ENCODE results near the gene RAB6B. TPM values are rescaled to one million over a fixed set of nuclear protein-coding genes. Genes with fewer than 3 reads are reported as not detected.

The RAB6B gene
- under 1 TPM; 0.23 to 0.51 TPM for total RNA-seq

DNA sequence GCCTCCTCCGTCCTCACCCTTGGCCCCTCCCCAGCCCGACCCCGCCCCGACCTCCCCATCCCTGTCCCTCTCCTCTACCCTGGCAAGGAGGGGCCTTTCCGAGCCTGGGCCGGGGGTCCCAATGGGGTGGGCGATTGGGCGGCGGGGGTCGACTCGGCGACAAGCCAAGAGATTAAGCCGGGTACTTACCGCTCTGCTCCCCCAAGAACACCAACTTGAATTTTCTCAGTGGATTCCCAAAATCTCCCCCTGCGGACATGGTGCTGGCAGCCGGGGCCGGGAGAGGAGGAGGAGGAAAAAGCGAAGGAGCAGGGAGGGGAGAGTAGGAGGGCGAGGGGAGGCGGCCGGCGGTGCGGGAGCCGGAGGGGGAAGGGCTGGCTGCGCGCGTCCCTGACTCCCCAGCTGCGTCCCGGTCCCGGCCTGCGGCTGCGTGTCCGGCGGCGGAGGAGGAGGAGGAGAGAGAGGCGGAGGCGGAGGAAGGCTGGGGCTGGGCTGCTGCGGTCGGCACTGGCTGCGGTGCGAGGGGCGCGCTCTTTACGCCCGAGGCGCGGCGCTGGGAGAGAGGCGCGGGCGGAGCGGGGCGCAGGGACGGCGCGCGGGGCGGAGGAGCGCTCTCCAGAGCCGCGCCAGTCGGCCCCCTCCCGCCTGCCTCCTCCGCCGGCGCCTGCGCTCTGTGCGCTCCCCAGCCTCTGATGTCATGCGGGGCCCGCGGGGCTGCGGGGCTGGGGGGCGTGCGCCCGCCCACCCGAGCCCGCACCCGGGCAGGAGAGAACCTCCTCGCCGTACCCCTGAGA, at the start of gene RAB6B:
TSS of gene RAB6B (minus strand) at position 675 of the 794 bp plus-strand sequence. CDS start at position 259, 416 bp downstream.
- Mint-ChIP-seq H3K27me3 (peaks cover 41% of the 10 kb centered on the region), H3K4me3 (peak within 1 kb of the TSS; percentile 56), H3K9me3 (ENCODE audit: low read depth) (no peaks in the 10 kb centered on the region), H3K36me3 (ENCODE audit: low read depth) (no peaks in the 10 kb centered on the region), H3K27ac (no peak within 1 kb of the TSS), H3K4me1 (peaks cover 2% of the 10 kb centered on the region)
- ChIA-PET CTCF (no interaction called here), POLR2A (no interaction called here)
- DNase-seq (peak; percentile 41), ATAC-seq (peak; percentile 90)
- intact Hi-C loops (cut with DNase I, micrococcal nuclease), result no loop called here

DNA sequence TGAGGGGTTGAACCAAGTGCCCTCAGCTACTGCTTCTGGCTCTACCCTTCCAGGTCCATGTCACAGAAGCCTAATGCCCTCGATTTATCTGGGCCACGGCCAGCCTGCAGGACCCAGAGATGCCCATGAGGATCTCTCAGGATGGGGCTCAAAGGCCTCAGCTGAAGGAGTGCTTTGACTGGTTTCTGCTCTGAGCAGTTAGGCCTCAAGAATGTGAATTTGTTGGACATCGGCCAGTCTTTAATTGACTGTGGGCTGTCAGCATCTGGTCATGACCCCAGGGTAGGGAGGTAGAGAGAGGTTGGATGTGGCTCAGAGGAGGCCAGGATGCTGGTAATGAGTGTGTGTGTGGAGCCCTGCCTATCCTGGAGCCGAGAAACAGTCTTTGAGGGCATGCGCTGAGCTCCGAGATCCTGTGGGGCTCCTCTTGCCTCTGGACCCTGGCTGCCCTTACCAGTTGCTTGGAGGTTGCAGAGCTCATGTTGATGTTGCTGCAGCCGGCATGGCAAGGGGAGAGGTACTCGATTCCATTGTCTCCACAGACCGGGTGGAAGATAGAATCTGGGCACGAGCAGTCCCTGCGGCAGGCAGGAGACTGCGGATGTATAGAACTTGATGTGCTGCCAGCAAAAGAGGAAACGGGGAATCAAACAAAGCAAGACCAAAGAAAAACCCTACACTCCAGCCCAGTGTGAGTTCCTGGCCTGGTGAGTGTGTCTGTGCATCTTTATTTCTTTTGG, 49.1 kb upstream of the RAB6B start:
- intact Hi-C loops (cut with DNase I, micrococcal nuclease), result no loop called here

DNA sequence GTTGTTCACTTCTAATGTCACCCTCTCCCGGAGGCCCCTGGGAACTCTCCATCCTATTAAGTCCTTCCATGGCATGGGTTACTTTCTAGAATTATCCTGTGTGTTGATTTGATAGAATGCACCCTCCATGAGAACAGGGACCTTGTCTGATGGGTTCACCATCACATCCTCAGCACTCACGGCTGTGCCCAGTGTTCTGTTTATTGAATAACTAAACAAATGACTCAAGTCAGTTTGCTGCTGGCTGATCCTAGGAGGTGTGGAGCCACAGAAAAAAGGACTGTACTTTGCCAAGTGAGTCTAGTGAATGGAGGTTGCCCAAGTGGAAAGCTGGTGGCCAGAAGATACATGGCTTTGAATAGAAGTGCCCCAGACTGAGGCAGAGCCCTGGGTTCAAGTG, 48.5 kb upstream of the RAB6B start:
- H3K36me3 Mint-ChIP-seq (ENCODE audit: low read depth), result no peaks in the 10 kb centered on the region
- POLR2A ChIA-PET, result no interaction called here
- CTCF ChIA-PET, result no interaction called here

More for the DNA sequence above, 49.1 kb upstream of the RAB6B start:
- Mint-ChIP-seq H3K9me3 (ENCODE audit: low read depth) (no peaks in the 10 kb centered on the region), H3K36me3 (ENCODE audit: low read depth) (no peaks in the 10 kb centered on the region), H3K4me3 (no peak overlapping the region), H3K4me1 (peaks cover 13% of the 10 kb centered on the region), H3K27ac (no peak overlapping the region), H3K27me3 (peaks cover 4% of the 10 kb centered on the region)
- ChIA-PET POLR2A (no interaction called here), CTCF (no interaction called here)
- DNase-seq, result no peak
- no peak for ATAC-seq

DNA sequence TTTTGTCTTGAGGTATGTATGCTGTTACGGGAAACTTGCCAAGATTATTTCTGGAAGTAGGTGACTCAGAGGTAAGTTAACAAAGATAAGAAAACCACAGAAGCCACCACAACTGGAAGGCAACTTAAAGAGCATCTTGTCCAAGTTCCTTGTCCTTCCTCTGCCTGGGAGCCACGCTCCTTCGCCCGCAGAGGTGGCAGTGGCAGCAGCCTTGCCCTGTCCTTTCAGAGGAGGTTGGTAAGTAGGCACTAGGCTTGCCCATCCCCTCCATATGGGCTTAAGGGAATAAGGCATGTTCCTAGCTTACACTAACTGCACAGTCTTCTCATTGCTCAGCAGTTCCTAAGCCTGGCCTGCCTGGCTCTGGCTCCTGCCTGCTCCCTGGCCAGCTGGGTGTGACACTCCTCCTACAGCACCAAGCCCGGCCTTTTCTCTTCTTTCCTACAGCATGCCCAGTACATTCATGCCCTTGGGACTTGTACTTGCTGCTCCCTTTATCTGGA, 48.0 kb upstream of the RAB6B start:
- DNase-seq, result no peak
- Mint-ChIP-seq H3K4me1 (peaks cover 13% of the 10 kb centered on the region), H3K36me3 (ENCODE audit: low read depth) (no peaks in the 10 kb centered on the region), H3K27me3 (peaks cover 4% of the 10 kb centered on the region), H3K4me3 (no peak overlapping the region), H3K27ac (no peak overlapping the region), H3K9me3 (ENCODE audit: low read depth) (no peaks in the 10 kb centered on the region)
- no peak for ATAC-seq
- POLR2A ChIA-PET, result no interaction called here
- intact Hi-C loops (cut with DNase I, micrococcal nuclease), result no loop called here
- CTCF ChIA-PET, result no interaction called here

More for the DNA sequence above, 48.5 kb upstream of the RAB6B start:
- ATAC-seq (no peak), DNase-seq (no peak)
- Mint-ChIP-seq H3K9me3 (ENCODE audit: low read depth) (no peaks in the 10 kb centered on the region), H3K4me1 (peaks cover 13% of the 10 kb centered on the region), H3K27ac (no peak overlapping the region), H3K4me3 (no peak overlapping the region), H3K27me3 (peaks cover 4% of the 10 kb centered on the region)
- intact Hi-C loops (cut with DNase I, micrococcal nuclease), result no loop called here

DNA sequence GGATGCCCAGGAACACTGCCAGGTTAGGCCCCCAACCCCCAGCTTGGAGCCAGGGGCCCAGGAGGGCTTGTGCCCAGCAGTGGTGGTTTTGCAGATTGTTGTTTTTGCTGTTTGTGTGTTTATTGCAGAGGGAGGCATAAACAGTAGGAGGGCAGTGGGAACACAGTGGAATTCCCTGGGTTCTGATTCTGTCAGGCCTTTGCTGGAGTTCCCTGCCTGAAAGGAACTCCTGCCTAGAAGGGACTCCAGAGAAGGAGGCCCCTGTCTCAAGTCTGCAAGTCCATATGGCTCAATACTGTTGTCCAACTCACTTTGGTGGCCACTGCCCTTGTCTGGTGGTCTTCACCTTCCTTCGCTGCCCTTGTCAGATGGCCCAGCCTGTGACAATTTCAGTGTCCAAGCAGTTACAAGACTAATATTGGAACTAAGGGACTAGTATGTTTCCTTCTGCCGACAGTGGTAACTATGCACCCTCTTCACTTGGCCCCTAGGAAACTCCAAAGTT, 47.4 kb upstream of the RAB6B start:
- CTCF ChIA-PET, result interaction anchor here (1.2 kb wide), 1 partner anchor 12 kb away, joined by 3 read pairs; no protein-coding TSS in a partner anchor
- Mint-ChIP-seq H3K36me3 (ENCODE audit: low read depth) (no peaks in the 10 kb centered on the region), H3K27me3 (peaks cover 4% of the 10 kb centered on the region), H3K4me3 (no peak overlapping the region), H3K9me3 (ENCODE audit: low read depth) (no peaks in the 10 kb centered on the region), H3K4me1 (peaks cover 13% of the 10 kb centered on the region), H3K27ac (no peak overlapping the region)
- POLR2A ChIA-PET, result no interaction called here
- DNase-seq, result no peak
- intact Hi-C loops (cut with DNase I, micrococcal nuclease), result no loop called here
- ATAC-seq, result no peak

DNA sequence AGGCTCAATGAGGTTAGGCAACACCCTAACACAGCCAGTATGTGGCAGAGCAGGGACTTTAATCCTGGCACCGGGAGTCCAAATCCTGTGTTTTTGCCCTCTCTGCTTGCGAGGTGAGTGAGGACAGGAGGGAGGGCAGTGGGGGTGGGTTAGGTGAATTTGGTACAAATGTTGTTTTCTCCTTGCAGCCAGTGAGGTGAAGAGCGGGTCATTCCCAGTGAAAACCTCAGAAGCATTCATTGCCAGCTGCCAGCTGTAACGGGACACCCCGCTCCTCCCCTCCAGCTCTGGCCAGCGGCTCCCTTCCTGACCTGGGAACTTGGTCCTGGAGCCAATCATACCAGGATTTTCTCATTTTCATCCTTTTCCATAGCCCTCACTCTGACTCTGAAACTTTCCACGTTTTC, 45.7 kb upstream of the RAB6B start:
- no peaks in the 10 kb centered on the region for H3K36me3 Mint-ChIP-seq (ENCODE audit: low read depth)
- intact Hi-C loops (cut with DNase I, micrococcal nuclease), result no loop called here
- no peaks in the 10 kb centered on the region for H3K9me3 Mint-ChIP-seq (ENCODE audit: low read depth)
- ChIA-PET CTCF (no interaction called here), POLR2A (no interaction called here)
- peaks cover 11% of the 10 kb centered on the region for H3K4me1 Mint-ChIP-seq
- H3K27ac Mint-ChIP-seq, result no peak overlapping the region
- H3K27me3 Mint-ChIP-seq, result peaks cover 4% of the 10 kb centered on the region
- H3K4me3 Mint-ChIP-seq, result no peak overlapping the region
- DNase-seq, result no peak
- no peak for ATAC-seq

DNA sequence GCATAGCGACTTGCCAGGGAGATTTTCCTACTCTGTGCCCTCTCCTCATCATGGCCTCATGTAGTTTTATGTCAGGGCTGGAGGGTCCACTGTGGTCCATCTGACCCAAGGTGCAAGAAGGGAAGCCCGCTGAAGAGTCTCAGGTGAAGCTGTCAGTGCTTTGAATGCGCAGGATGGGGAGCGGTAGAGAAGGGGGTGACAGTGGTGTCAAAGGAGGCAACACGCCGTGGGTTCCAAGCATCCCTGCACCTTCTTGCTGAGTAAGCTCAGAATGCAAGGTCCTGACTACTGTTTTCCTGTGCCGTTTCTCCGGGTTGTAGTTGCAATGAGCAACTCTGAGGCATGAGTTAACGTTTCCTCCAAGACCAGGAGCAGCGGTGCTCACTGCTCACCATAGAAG, 44.9 kb upstream of the RAB6B start:
- Mint-ChIP-seq H3K27ac (no peak overlapping the region), H3K4me1 (peaks cover 9% of the 10 kb centered on the region), H3K27me3 (peaks cover 4% of the 10 kb centered on the region), H3K4me3 (no peak overlapping the region), H3K9me3 (ENCODE audit: low read depth) (no peaks in the 10 kb centered on the region), H3K36me3 (ENCODE audit: low read depth) (no peaks in the 10 kb centered on the region)
- ChIA-PET CTCF (no interaction called here), POLR2A (no interaction called here)
- ATAC-seq (no peak), DNase-seq (no peak)
- intact Hi-C loops (cut with DNase I, micrococcal nuclease), result no loop called here

DNA sequence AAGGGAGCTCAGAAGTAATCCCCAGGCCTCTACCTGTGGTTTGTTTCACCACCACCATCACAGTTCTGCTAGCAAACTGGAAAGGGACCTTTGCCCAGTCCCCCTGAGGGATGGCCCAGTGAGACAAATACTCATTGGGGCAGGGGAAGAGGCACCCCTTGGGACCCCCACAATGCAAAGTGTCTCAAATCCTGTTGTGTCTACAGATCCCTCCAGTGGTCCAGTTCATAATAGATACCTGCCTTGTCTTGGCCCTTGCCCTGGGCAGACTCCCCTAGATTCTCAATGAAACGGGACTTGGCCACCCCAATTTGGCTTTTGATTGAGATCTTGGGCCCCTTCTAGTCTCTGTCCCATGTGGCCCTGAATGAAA, 43.8 kb upstream of the RAB6B start:
- ATAC-seq (no peak), DNase-seq (no peak)
- Mint-ChIP-seq H3K27me3 (peaks cover 2% of the 10 kb centered on the region), H3K9me3 (ENCODE audit: low read depth) (no peaks in the 10 kb centered on the region), H3K36me3 (ENCODE audit: low read depth) (no peaks in the 10 kb centered on the region), H3K4me3 (no peak overlapping the region), H3K4me1 (peaks cover 9% of the 10 kb centered on the region), H3K27ac (no peak overlapping the region)
- ChIA-PET CTCF (interaction anchor here (0.6 to 0.7 kb wide), 2 partner anchors 11 to 277 kb away, joined by 3 to 4 read pairs; no protein-coding TSS in a partner anchor), POLR2A (no interaction called here)
- intact Hi-C loops (cut with DNase I, micrococcal nuclease), result no loop called here

DNA sequence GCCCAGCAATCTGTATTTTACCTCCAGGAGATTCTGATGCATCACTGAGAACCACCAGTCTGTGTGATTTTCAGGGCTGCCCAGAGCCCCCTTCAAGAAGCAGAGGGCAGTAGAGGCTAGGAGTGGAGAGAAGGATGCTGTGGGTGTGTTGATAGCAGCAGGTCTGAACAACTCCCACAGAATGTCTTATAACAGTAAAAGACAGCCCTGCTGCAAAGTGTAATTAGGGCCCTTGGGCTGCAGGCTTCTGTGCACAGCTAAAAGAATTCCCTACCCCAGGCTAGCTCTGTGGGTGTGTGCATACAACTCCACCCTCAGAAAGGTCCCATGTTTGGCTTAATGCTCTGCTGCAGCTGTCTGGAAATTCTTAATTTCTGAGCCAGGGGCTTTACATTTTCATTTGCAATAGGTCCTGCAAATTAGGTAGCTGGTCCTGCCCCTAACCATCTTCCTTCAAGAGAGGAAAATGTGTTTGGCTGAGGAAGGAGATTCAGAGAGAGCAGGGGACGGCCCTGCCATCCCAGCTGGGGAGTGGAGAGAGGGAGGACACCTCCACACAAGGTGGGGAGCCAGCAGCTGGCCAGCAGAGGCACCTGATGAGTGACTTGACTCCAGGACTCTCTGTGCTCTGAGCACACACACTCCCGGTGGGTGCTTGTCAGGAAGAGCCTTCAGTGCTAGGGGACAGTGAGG, 43.2 kb upstream of the RAB6B start:
- intact Hi-C loops (cut with DNase I, micrococcal nuclease), result no loop called here
- DNase-seq (no peak), ATAC-seq (no peak)
- no peaks in the 10 kb centered on the region for H3K9me3 Mint-ChIP-seq (ENCODE audit: low read depth)
- H3K27ac Mint-ChIP-seq, result no peak overlapping the region
- H3K4me3 Mint-ChIP-seq, result no peak overlapping the region
- H3K36me3 Mint-ChIP-seq (ENCODE audit: low read depth), result no peaks in the 10 kb centered on the region
- peaks cover 2% of the 10 kb centered on the region for H3K27me3 Mint-ChIP-seq
- ChIA-PET CTCF (interaction anchor here (0.6 to 0.7 kb wide), 2 partner anchors 11 to 277 kb away, joined by 3 to 4 read pairs; no protein-coding TSS in a partner anchor), POLR2A (no interaction called here)
- peaks cover 9% of the 10 kb centered on the region for H3K4me1 Mint-ChIP-seq

DNA sequence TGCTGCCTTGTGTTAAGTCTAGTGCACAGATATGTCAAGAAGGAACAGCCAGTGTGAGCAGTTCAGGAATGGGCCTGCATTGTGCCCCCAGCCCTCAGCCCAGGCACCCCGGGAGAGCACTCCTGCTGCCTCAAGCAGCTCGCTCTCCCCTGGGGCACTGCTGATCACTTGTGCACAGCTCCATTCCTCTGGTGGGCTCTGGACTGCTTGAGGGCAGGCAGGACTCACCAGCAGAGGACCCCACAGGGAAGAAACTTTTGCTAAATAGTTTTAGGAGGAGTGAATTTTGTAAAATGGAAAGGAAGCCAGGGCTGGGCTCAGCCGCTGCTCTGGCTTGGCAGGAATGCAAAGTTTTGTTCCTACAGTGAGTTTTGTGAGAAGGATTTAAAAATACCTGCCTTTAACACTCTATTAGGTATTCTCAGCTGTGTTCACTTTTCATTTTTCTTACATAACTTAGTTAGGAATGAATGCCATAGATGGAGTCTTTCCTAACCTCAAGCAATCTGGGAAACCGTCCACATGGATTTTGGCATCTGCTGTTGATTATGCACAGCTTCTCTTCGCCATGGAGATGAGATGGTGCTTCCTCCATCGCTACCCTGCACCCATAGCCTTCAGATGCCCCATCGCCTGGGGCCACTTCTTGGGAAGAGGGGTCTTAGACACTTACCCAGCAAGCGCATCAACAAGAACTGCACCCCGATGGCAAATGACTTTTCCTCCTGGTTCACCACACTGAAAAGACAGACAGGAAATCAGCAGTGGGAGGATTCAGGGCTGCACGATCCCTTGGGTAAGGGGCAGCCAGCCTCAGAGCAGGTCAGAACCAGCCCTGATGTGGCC, 42.3 kb upstream of the RAB6B start:
- ATAC-seq, result no peak

More for the DNA sequence above, 42.3 kb upstream of the RAB6B start:
- H3K4me1 Mint-ChIP-seq, result peaks cover 5% of the 10 kb centered on the region
- no peak overlapping the region for H3K27ac Mint-ChIP-seq
- ChIA-PET CTCF (no interaction called here), POLR2A (no interaction called here)
- peaks cover 2% of the 10 kb centered on the region for H3K27me3 Mint-ChIP-seq
- H3K4me3 Mint-ChIP-seq, result no peak overlapping the region
- H3K36me3 Mint-ChIP-seq (ENCODE audit: low read depth), result no peaks in the 10 kb centered on the region
- intact Hi-C loops (cut with DNase I, micrococcal nuclease), result no loop called here
- no peaks in the 10 kb centered on the region for H3K9me3 Mint-ChIP-seq (ENCODE audit: low read depth)
- DNase-seq, result no peak
